ENCODE measurements around the gene GPR137.
A peak's percentile ranks its signal among the peaks of the same experiment; 100 is the strongest.
"Not testable (repeated sequence)": the region's sequence is repeated elsewhere in the genome, so short reads cannot be mapped to it uniquely, and the experiment has no call there.

GPR137 gene

GRCh38 chr11:64312947-64313346 is 27.3 kb downstream of the GPR137 start:
- no peak for DNase-seq
- intact Hi-C loops (cut with DNase I) = no loop called here

GRCh38 chr11:64313491-64314145 is 28.0 kb downstream of the GPR137 start:
- intact Hi-C loops (cut with DNase I) = no loop called here
- peak in 17 of 42 donors; percentile 30 to 73 (median 43) for DNase-seq

- DNase-seq = no peak
- intact Hi-C loops (cut with DNase I) = no loop called here
These were observed 28.6 kb downstream of the GPR137 start for GRCh38 chr11:64314146-64314804.

- DNase-seq = no peak
- intact Hi-C loops (cut with DNase I) = loop anchor here (5.0 kb wide), 1 partner anchor 42 kb away; the partner anchor contains the start of gene RPS6KA4
These were observed 29.3 kb downstream of the GPR137 start for GRCh38 chr11:64314805-64315561.

- intact Hi-C loops (cut with DNase I) = loop anchor here (5.0 kb wide), 1 partner anchor 41 kb away; the partner anchor contains the start of gene RPS6KA4
- DNase-seq = not testable (repeated sequence)
These were observed 30.2 kb downstream of the GPR137 start for GRCh38 chr11:64315667-64316526.

GRCh38 chr11:64316672-64317324 is 31.1 kb downstream of the GPR137 start:
- intact Hi-C loops (cut with DNase I) = loop anchor here (5.0 kb wide), 1 partner anchor 41 kb away; the partner anchor contains the start of gene RPS6KA4
- DNase-seq = peak in 6 of 42 donors; percentile 14 to 44 (median 30)

- intact Hi-C loops (cut with DNase I) = loop anchor here (5.0 kb wide), 1 partner anchor 40 kb away; the partner anchor contains the start of gene RPS6KA4
- peak; percentile 93 to 99 (median 98) for DNase-seq
These were observed 31.8 kb downstream of the GPR137 start, which contains the start of gene TRMT112 for GRCh38 chr11:64317325-64317960. TSS of gene TRMT112 (minus strand) at chr11:64317559. CDS start at chr11:64317526, 33 bp downstream.

- intact Hi-C loops (cut with DNase I) = loop anchor here (5.0 kb wide), 1 partner anchor 39 kb away; the partner anchor contains the start of gene RPS6KA4
- peak; percentile 94 to 99 (median 97) for DNase-seq
These were observed 32.5 kb downstream of the GPR137 start, which contains the start of gene PRDX5 for GRCh38 chr11:64317961-64318765. TSS of gene PRDX5 (plus strand) at chr11:64318121. CDS start at chr11:64318216, 95 bp downstream.

GRCh38 chr11:64318766-64319761 is 33.4 kb downstream of the GPR137 start:
- intact Hi-C loops (cut with DNase I) = loop anchor here (5.0 kb wide), 1 partner anchor 38 kb away; the partner anchor contains the start of gene RPS6KA4

GRCh38 chr11:64320556-64320955 is 34.9 kb downstream of the GPR137 start:
- intact Hi-C loops (cut with DNase I) = no loop called here
- DNase-seq = no peak

More at GRCh38 chr11:64318766-64319761, 33.4 kb downstream of the GPR137 start:
- DNase-seq = no peak

- no peak for DNase-seq
- intact Hi-C loops (cut with DNase I) = no loop called here
These were observed 35.4 kb downstream of the GPR137 start for GRCh38 chr11:64321026-64321425.

- intact Hi-C loops (cut with DNase I) = no loop called here
- DNase-seq = no peak
These were observed 35.9 kb downstream of the GPR137 start for GRCh38 chr11:64321533-64321932.

- intact Hi-C loops (cut with DNase I) = no loop called here
- DNase-seq = no peak
These were observed 37.2 kb downstream of the GPR137 start for GRCh38 chr11:64322925-64323260.

GRCh38 chr11:64323373-64323772 is 37.7 kb downstream of the GPR137 start:
- DNase-seq = no peak
- intact Hi-C loops (cut with DNase I) = no loop called here

GRCh38 chr11:64323984-64324383 is 38.3 kb downstream of the GPR137 start:
- intact Hi-C loops (cut with DNase I); DNase-seq: not testable (repeated sequence)

Measured in head of caudate nucleus (tissue), 42 donors.